GM21723 (cell line): ENCODE measurements around the gene CORO6.
"Not testable (repeated sequence)": the region's sequence is repeated elsewhere in the genome, so short reads cannot be mapped to it uniquely, and the experiment has no call there.

Experiments
- ATAC-seq: cut with Tn5 transposase; IDR thresholded peaks from one replicate; pipeline ENCODE4 v1.9.1; 2021; ENCODE audit warnings: mild to moderate bottlenecking, moderate library complexity; ENCODE audit not compliant: unreplicated experiment

Gene CORO6

DNA sequence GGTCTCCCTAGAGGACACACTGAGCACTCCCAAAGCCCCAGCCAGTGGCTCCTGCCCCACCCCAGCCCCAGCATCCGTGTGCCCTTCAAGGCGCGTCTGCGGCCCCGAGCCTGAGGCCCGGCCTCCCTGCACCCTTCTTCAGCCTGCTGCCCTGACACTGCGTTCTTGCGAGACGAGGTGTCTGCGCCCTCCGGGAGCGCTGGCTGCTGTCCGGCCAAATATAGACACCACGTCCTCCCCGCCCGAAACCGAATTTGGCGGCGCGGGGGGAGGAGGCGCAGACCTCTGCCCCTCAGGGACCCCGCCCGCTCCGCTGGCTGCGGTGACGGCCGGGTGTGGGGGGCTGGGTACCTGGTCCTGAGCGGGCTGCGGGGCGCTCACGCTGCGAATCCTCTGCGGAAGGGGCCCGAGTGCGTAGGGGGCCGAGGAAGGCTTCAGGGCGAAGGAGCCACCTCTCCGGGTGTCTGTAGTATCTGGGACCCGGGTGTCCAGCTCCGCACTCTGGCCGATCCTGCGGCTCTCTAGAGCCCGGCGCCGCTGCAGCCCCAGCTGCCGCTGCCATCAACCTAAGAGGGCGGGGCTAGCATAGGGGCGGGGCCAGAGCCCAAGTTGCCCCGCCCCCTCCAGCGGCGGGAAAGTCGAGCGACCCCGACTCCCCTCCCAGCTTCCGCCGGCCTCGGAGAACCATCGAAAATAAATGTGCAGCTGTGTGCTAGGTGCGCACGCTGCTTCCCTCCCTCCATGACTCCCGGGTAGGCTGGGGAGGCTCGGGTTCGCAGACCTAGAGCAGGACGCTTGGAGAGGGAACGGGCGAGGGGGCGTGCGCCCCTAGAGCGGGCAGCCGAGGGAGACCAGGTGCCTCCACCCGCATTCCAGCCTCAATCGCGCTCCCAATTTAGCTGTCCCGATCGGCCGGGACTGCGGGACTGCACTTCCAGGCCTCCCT lies at the start of gene CORO6:
CORO6 (minus strand) TSS at position 576 of the 946 bp plus-strand sequence. CDS start 1,491 bp downstream, outside the sequence.
- ATAC-seq = peak; percentile 59

DNA sequence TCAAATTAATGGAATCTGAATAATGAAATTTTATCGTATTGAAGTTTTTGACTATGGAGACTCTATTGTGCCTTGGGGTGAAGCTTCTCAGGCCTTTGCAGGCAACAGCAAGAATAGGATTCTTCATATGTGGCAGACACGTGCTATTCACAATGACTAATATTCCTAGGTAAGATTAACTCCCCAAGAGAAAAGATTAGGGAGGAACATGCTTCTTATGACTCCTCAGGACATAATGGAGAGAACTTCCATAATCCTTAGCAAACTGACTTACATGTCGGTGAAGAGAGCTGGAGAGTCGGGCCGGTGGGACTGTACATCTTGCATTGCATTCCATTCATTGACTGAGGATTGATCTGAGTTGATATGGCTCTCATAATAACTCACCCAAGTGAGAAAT lies 48.9 kb upstream of the CORO6 start:
- ATAC-seq = no peak

DNA sequence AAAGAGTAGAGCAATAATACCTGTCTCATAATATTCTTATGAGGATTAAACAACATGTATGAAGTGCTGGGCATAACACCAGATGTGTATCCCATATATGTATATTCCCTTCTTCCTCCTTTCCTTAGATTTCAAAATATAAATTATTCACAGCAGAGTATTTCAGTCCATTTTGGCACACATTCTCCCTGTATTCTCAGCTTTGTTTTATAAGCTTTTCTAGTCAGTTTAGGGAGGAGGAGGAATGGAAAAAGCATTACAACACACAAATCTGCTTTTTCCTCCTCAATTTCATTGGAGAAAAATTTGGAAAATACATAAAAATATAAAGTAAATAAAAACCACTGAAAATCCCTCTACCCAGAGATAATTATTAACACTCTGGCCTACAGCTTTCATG lies 46.6 kb upstream of the CORO6 start:
- no peak for ATAC-seq

DNA sequence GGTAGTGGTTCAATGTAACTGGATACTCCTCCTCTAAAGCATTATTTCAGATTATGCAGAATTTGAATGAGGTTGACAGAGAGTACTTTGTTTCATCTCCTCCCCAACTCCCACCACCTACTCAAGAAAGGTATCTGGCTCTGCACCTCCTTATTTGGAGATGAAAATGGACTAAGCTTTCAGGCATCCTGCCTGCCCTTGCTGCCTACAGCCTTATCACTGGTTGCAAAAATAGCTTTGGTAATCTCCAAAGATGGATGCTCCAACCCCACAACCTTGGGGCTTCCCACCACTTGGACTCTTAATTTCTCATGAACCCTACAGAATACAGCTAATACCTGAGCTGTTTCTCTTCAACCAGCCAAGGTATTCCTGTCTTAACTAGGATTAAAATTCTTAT lies 45.3 kb upstream of the CORO6 start:
- ATAC-seq = no peak

DNA sequence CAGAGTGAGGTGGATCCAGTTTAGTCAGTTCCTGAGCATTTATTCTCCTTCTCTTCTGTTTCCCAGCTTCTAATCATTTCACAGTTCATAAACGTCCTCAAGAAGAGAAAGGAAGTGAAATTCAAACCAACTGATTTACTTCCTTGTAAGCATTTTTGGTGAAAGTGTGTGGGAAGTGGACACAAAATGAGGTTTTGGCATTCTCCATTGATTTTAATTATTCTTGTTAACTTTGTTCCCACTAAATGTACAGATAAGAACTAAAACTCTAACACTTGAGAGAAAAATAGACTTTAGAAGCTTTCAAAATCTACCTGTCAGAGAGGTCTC lies 42.7 kb upstream of the CORO6 start:
- no peak for ATAC-seq

DNA sequence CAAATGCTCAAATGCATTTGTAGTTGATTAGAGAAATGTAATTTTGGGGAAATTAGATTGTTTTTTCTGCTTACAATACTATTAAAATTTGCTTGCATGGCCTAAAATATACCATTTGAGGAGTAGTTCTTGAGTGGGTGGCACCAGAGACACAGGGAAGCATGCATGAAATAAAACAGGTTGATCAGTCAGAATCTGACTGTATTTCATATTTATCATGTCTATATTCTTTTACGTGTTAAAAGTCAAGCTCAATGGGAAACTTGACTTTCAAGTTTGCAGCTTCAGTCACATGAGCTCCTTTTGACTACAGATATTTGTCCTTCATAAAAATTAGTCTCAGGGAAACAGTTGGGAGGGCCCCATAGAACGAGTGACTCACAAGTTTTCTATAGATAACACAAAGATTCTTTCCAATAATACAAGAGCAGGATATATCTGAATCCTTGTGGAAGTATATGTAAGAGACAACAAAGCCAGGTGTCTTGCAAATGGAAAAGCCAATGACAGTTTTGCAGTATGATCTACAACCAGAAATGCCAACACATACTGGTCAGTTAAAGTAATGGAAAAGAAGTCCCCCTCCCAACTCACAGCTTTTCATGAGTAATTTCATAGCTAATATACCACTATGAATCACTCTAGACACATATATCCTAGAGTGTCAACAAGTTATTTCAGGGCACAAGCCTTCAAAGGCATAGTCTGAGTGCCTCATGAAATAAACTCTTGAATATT lies 42.2 kb upstream of the CORO6 start:
- ATAC-seq = no peak

DNA sequence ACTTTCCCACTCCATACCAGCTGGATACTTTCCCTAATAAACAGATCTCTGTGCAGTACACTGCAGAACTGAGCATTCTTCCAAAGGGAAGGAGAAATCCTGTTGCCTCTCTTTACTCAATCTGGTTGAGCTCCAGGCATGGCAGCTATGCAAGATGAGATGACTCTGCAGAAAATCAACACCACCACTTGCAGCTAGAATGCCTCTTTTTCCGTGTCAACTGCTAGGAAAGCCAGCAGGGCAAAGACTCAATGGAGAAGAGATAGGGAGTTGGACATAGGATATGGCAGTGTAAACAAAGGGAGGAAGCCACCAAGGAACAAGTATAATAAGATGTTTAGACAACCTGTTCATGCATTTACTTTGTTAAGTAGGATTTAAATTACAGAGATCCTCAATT lies 40.4 kb upstream of the CORO6 start:
- no peak for ATAC-seq

DNA sequence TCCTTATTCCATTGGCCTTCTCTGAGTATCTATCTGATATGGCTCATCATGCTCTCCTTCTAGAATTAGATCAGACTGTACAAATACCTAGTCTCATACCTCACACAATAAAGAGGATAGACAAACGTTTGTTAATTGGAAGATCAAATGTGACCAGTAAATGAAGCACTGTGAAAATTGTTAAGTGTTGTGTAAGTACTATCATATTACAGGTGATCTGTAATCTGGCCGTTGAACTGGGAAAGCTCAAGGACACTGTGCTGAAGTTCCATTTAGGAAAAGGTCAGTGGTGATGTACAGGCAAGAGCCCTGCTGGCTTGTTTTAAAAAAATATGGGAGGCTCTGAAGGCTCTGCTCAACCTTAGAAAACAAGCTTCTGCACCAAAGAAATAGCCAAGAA lies 38.5 kb upstream of the CORO6 start:
- ATAC-seq = no peak

DNA sequence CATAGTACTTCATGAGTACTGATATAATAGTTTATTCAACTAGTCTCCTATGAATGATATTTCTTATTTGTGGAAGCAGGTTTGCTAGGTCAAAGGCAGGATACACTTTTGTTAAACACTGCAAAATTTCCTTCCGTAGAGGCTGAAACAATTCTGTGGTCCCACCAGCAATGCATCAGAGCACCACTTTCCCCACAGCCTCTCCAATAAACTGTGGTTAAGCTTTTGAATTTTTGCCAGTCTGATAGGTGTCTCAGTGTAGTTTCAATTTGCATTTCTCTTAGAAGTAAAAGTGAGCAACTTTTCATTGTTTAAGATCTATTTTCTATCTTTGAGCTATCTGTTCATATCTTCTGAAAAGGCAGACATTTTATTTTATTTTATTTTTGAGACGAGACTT lies 36.4 kb upstream of the CORO6 start:
- ATAC-seq = no peak

DNA sequence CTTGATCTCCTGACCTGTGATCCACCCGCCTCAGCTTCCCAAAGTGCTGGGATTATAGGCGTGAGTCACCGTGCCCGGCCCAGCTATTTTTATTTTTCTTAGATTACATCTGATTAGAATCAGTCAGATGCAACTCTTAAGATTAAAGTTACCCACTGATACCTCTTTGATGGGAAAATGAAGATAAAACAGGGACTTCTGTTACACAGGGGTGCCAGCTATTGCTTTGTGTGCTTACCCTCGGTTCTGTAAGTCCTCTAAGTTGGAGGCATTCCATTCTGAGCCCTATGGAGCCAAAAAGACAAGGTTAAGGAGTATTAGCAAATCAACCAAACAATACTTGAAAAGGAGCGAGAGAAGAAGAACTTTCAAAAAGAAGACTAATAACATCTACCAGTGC lies 32.6 kb upstream of the CORO6 start:
- no peak for ATAC-seq

DNA sequence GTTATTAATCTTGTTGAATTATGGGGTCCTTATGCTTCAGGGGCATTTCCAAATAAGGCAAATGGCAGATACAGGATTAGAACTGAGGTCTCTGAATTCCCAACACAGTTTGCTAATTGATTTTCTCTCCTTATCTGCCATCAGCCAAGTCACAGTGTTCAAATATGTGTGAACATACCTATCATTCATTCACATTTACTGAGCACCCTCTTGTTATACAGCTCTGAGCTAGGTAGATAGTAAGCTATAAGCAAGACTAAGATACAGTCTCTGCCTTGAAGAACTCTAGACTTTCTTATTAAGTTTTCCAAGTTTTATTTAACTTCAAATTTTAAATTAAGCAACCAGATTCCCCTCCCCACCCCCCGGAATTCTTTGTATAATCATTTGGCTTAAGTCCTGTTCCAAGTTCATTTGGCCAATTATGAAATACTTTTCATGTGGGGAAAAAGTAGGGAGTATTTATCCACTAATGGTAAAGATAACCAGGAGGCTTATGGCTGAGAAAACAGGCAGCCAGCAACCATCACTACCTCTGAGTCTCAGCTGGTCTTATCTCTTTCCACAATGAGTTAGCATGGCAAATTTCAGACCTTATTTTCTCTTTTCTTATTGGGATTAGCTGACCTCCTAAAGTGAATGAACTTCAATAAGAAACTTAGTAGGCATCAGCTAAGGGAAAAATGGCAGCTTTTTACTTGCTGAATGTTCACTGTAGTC lies 31.4 kb upstream of the CORO6 start:
- no peak for ATAC-seq

DNA sequence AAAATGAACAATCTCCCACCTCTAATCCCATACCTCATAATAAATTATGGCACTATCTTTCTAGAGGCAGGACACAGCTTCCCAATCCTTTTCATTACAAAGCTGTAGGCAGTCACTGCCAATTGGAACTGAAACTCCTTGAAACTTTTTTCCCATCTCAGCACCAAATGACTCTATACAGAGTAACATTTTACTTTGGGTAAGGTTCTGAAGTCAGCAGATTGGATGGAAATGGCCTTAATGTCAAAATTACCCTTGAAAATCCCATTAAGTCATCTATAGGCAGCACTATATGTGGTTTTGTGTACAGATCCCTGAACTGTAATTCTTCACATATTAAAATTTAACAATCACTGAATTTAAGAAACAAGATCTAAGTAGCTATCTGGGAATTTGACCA lies 30.3 kb upstream of the CORO6 start:
- ATAC-seq = no peak

DNA sequence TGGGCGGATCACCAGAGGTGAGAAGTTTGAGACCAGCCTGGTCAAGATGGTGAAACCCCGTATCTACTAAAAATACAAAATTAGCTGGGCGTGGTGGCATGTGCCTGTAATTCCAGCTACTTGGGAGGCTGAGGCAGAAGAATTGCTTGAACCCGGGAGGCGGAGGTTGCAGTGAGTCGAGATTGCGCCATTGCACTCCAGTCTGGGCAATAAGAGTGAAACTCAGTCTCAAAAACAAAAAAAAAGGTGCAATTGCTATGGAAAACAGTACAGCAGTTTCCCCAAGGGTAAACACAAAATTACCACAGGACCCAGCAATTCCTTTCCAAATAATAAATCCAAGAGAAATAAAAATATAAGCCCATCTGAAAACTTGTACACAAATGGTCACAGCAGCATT lies 29.2 kb upstream of the CORO6 start:
- ATAC-seq = not testable (repeated sequence)

DNA sequence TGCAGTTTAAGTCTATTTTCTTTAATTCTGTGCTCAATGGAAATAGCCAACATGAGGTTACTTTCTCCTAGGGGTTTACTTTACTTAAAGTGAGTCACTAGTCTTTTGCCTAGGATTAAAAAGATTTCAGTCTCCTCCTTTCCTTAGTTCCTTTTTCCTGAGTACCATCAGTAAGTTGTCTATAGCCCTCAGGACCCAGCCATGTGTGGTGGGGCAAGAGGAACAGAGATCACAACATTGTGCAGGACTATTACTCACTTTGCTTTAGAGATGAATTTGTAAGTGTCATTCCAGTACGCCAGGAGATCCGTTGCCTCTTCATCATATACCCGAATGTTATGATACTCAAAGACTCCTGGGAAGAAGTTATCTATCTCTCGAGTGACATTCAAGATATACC lies 27.7 kb upstream of the CORO6 start:
- ATAC-seq = no peak

DNA sequence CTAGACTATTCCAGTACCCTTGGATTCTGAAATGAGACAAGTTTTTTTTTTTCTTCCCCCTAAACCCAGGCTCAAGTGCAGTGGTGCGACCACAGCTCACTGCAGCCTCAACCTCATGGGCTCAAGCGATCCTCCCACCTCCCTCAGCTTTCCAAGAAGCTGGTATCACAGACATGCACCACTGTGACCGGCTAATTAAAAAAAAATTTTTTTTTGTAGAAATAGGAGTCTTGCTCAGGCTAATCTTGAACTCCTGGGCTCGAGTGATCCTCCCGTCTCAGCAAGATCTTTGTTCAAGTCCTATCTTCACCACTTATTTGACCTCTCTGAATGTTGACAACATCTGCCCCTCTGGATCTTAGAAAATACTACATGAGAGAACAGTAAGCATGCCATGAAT lies 26.6 kb upstream of the CORO6 start:
- ATAC-seq = no peak

DNA sequence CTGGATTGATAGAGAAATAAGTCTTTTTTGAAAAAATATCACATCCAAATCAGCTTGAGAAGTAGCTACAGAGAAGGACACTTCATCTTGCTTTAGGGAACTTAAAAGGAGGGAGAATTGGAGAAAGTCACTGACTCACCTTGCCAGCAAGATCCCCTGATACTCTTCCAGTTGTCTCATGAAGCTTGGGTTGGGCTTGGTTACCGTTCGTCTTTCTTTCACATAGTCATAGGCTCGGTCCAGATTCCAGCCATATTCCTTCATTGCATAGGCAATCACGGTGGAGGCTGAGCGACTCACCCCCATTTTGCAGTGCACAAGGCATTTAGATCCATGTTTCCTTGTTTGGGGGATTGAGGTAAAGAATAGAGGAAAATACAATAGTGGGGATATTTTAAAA lies 25.3 kb upstream of the CORO6 start:
- no peak for ATAC-seq

DNA sequence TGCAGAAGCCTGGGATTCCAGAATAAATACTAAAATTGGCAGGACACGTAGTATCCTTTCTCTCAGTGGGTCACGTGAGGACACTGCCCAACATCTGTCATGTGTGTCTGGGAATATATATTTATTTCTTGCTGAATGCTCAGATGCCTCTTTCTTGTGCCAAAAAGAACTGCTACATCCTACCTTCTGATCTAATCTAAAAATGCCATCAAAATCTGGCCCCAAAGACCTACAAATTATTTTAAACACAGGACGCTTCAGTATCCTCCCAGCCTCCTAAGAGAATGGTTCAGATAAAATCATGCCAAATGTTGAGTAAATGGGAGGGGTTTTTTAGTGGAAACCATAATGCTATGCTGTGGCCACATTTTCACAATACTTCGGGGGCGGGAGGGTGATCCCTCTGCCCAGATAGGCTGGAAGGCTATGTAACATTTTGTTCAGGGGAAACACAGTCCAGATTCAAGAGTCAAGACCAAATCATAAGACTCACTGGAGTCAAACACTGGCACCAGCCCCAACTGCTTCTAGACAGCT lies 22.9 kb upstream of the CORO6 start:
- ATAC-seq = no peak

DNA sequence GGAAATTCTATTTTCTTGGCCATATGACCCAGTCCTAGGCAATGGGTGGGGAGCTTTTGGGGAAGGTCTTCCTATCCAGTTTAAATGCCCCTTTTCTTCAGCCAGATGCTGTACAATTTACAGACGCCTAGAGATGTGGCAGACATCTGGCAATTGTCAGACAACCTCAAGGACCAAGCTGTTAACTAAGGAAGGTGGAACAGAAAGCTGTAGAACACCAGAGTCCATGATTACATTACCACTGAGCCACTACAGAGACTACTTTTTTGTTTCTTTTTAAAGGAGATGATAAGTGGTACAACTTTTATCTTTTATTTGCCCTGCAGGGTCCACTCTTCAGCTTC lies 21.1 kb upstream of the CORO6 start:
- no peak for ATAC-seq

DNA sequence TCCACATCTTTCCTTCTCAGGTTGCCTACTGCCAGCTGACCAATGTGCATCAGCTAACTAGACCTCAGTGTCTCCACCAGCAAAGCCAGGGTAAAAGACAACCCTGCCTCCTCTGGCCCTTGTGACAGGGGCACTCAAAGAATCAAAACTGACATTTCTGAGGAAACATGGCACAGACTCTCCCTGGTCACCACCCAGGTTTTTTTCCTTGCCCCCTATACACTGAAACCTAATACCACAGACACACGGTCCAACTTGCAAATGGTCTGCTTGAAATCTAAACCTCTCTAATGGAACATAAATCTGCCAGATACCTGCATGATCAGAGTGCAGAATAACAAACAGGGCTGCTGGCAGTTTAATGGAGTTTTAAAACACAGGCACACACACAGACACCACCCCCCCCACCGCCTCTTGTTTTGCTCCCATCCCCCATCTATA lies 19.5 kb upstream of the CORO6 start:
- no peak for ATAC-seq

DNA sequence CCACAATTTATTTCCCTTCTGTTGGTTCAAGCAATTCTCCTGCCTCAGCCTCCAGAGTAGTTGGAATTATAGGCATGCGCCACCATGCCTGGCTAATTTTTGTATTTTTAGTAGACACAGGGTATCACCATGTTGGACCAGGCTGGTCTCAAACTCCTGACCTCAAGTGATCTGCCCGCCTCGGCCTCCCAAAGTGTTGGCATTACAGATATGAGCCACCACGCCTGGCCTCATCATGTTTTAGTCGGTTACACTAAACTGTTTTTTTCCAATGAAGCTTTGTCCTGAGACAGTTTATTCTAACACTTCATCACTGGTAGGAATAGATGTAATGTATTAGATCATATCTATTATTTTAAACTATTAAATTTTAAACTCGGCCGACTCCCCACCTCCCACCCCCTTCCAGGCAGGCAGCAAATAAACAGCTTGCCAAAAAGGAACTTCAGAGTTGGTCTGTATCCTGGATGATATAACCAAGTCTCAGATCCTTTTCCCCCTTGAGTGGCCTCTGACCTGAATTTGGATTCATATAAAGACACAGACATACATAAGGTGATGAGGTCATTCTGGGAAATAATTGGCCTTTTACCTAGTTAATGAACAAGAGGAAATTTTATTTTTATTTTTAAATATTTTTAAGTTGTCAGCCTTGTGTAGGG lies 18.4 kb upstream of the CORO6 start:
- no peak for ATAC-seq

DNA sequence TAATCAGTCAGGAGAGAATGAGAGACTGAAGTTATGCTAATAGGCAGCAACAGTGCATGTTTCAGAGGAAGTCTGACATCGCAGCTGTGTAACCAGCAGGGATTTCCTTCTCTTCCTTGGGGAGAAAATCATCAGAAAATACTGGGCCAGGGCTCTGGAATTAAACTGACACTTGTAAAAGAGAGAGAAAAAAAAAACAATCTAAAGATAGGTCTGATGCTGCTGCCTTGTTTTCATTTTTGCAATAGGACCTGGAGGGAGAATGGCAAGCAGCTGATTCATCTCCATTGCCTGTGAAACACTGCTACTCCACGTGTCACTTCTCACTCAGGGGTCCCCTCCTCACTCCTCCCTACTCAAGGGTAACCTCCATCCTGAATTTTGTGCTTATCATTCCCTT lies 17.7 kb upstream of the CORO6 start:
- ATAC-seq = no peak
